B cell (primary cell): ENCODE results near the gene CPA2. TPM values are rescaled to one million over a fixed set of nuclear protein-coding genes. Genes with fewer than 3 reads are reported as not detected.

ENCODE experiments used
- ATAC-seq: fragments of 200-7000 bp; cut with Tn5 transposase; one replicate; pipeline ENCODE4 v1.10.0; 2021; ENCODE audit warnings: low read depth, mild to moderate bottlenecking, moderate number of reproducible peaks, moderate library complexity
- CTCF ChIA-PET: fragments of 350-600 bp; sonication (Branson Sonifier 250); formaldehyde crosslinking; loops from one replicate; lab custom pipeline; 2021; ENCODE audit warnings: antibody characterized with exemption, inconsistent platforms; lab: Charles Lee
- POLR2A ChIA-PET: fragments of 350-600 bp; sonication (Branson Sonifier 250); formaldehyde crosslinking; loops from one replicate; lab custom pipeline; 2021; ENCODE audit warnings: antibody characterized with exemption; lab: Charles Lee
- DNase-seq: peaks from one replicate; pipeline ENCODE4 v3.0.0; 2013
- H2AFZ ChIP-seq: 2 replicates; pipeline ENCODE4 v1.6.1; 2012; ENCODE audit warnings: mild to moderate bottlenecking, low read depth, low read length; ENCODE audit not compliant: insufficient read depth, poor library complexity, severe bottlenecking
- H3K27ac ChIP-seq, 2 donors: 1 replicate in 1 of 2; 2 replicates in 1 of 2; pipeline ENCODE4 v1.5.1; 2012 to 2013; ENCODE audit warnings: low read length in 2 of 2, mild to moderate bottlenecking in 2 of 2, moderate library complexity in 1 of 2
- H3K27me3 ChIP-seq, 4 experiments: fragments of 200-600 bp in 1 of 4; sonication (generic) in 1 of 4; replicated peaks in 1 of 4; 1 replicate in 2 of 4; 2 replicates in 2 of 4; pipeline versions ENCODE4 v1.6.1 to v1.7.0; 2013 to 2016; ENCODE audit warnings: low read length in 3 of 4, mild to moderate bottlenecking in 2 of 4, mixed read lengths in 1 of 4, moderate library complexity in 1 of 4; ENCODE audit not compliant: insufficient read depth in 4 of 4, control insufficient read depth in 3 of 4; ENCODE audit errors: control extremely low read depth in 1 of 4
- H3K36me3 ChIP-seq, 2 experiments: replicated peaks in 1 of 2; 1 replicate in 1 of 2; 2 replicates in 1 of 2; pipeline versions ENCODE4 v1.6.1 to v1.7.1; 2013; ENCODE audit warnings: low read length in 1 of 2; ENCODE audit not compliant: insufficient read depth in 2 of 2, control insufficient read depth in 1 of 2; ENCODE audit errors: control extremely low read depth in 1 of 2, extremely low read depth in 1 of 2
- H3K4me1 ChIP-seq, 2 donors: fragments of 200-600 bp in 1 of 2; sonication (generic) in 1 of 2; 1 replicate in 1 of 2; 2 replicates in 1 of 2; pipeline versions ENCODE4 v1.5.1 to v1.6.1; 2013 to 2017; ENCODE audit warnings: low read length in 2 of 2; ENCODE audit not compliant: control insufficient read depth in 2 of 2, insufficient read depth in 2 of 2
- H3K4me2 ChIP-seq: replicated peaks from 2 replicates; pipeline ENCODE3; 2012; ENCODE audit warnings: mild to moderate bottlenecking, low read depth, low read length; ENCODE audit not compliant: poor library complexity, severe bottlenecking
- H3K4me3 ChIP-seq, 5 experiments: fragments of 200-600 bp in 1 of 5; sonication (generic) in 1 of 5; 1 replicate in 3 of 5; 2 replicates in 2 of 5; pipeline versions ENCODE4 v1.5.1 to v1.7.0; 2011 to 2016; ENCODE audit warnings: low read length in 4 of 5, mild to moderate bottlenecking in 4 of 5, low read depth in 2 of 5, control low read depth in 1 of 5, moderate library complexity in 1 of 5; ENCODE audit not compliant: insufficient read depth in 1 of 5; ENCODE audit errors: control extremely low read depth in 1 of 5, extremely low read depth in 1 of 5
- H3K79me2 ChIP-seq: fragments of 200-600 bp; sonication (generic); one replicate; pipeline ENCODE4 v1.6.0; 2016; ENCODE audit warnings: low read length; ENCODE audit not compliant: control insufficient read depth, insufficient read depth
- H3K9ac ChIP-seq: fragments of 200-600 bp; sonication (generic); 2 replicates; pipeline ENCODE4 v1.6.1; 2017; ENCODE audit warnings: mild to moderate bottlenecking, low read length, moderate library complexity
- H3K9me3 ChIP-seq, 3 donors: one replicate each; pipeline versions ENCODE4 v1.6.1 to v1.7.1; 2013; ENCODE audit warnings: low read length in 2 of 3; ENCODE audit not compliant: control insufficient read depth in 2 of 3, insufficient read depth in 1 of 3; ENCODE audit errors: control extremely low read depth in 1 of 3
- H4K20me1 ChIP-seq: 2 replicates; pipeline ENCODE4 v1.6.0; 2012; ENCODE audit warnings: mild to moderate bottlenecking, low read length; ENCODE audit not compliant: insufficient read depth, control insufficient read depth, poor library complexity, severe bottlenecking
- H3K27ac Mint-ChIP-seq: one replicate; pipeline ENCODE4 v1.8.0; 2021; ENCODE audit warnings: mixed read lengths
- H3K27me3 Mint-ChIP-seq: one replicate; pipeline ENCODE4 v1.8.0; 2021; ENCODE audit warnings: mixed read lengths
- H3K4me1 Mint-ChIP-seq: one replicate; pipeline ENCODE4 v1.8.0; 2021; ENCODE audit warnings: mixed read lengths
- H3K4me3 Mint-ChIP-seq: one replicate; pipeline ENCODE4 v1.8.0; 2021; ENCODE audit warnings: mixed read lengths
- H3K9me3 Mint-ChIP-seq: one replicate; pipeline ENCODE4 v1.8.0; 2022; ENCODE audit warnings: mixed read lengths; ENCODE audit not compliant: insufficient read depth
- EZH2 ChIP-seq: IDR thresholded peaks from 2 replicates; pipeline ENCODE4 v1.6.1; 2012; ENCODE audit warnings: borderline replicate concordance, low read depth, mild to moderate bottlenecking, moderate library complexity, low read length; ENCODE audit not compliant: insufficient read depth, poor library complexity, severe bottlenecking
- WGBS: methylation state at CpG from one replicate; pipeline ENCODE4 v1.1.5; 2013; ENCODE audit warnings: missing lambda C conversion rate; ENCODE audit not compliant: insufficient coverage; 5-methylcytosine and 5-hydroxymethylcytosine counted together
- intact Hi-C: fragments of 100-400 bp; cut with micrococcal nuclease; formaldehyde crosslinking; loops from one replicate; pipeline ENCODE4 v1.10.0; 2022
- polyA plus RNA-seq: library from polyadenylated mRNA; depleted of rRNA; stranded (reverse); fragments of >200 nt; gene quantifications from 2 replicates; pipeline ENCODE4 v1.2.3, GENCODE V29; 2012
- total RNA-seq, 2 donors: library from RNA; stranded (reverse); fragments of 120-200 nt in 1 of 2; gene quantifications; 1 replicate in 1 of 2; 2 replicates in 1 of 2; pipeline versions ENCODE4 v1.2.3 to v1.2.4, GENCODE V29; 2013 to 2022
- TF ChIP-seq, protein P1 (sequence below): fragments of 200-600 bp; IDR thresholded peaks from one replicate; pipeline ENCODE4 v1.8.0; 2022; ENCODE audit warnings: antibody characterized with exemption, mild to moderate bottlenecking

Gene CPA2
- total and polyA plus RNA-seq, 2 donors (not counting 1 experiment from before 2014, with no cell fraction given), result not detected

DNA sequence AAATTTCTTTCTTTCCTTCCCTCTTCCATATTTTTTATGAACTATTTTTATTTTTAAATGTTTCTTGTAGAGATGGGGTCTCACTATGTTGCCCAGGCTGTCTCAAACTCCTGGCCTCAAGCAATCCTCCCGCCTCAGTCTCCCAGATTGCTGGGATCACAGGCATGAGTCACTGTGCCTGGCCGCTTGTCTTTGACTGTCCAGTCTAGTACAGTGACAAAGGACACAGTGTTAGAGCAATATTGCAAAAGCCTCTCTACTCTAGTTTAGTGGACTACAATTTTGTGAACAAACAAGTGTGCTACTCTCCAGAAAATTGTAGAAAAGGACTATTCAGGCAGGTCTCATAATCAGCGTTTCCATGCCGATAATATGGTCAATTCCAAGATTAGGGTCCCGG, 37.3 kb downstream of the CPA2 start:
- no peak overlapping the region for H3K4me3 ChIP-seq
- no peaks in the 10 kb centered on the region for H3K9me3 ChIP-seq
- no peak for TF ChIP-seq EZH2
- TF ChIP-seq, protein P1, sequence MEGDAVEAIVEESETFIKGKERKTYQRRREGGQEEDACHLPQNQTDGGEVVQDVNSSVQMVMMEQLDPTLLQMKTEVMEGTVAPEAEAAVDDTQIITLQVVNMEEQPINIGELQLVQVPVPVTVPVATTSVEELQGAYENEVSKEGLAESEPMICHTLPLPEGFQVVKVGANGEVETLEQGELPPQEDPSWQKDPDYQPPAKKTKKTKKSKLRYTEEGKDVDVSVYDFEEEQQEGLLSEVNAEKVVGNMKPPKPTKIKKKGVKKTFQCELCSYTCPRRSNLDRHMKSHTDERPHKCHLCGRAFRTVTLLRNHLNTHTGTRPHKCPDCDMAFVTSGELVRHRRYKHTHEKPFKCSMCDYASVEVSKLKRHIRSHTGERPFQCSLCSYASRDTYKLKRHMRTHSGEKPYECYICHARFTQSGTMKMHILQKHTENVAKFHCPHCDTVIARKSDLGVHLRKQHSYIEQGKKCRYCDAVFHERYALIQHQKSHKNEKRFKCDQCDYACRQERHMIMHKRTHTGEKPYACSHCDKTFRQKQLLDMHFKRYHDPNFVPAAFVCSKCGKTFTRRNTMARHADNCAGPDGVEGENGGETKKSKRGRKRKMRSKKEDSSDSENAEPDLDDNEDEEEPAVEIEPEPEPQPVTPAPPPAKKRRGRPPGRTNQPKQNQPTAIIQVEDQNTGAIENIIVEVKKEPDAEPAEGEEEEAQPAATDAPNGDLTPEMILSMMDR, result no peak
- H3K27me3 Mint-ChIP-seq, result peaks cover 20% of the 10 kb centered on the region
- no peak overlapping the region for H3K9ac ChIP-seq
- H3K27me3 ChIP-seq, result peaks cover 0 to 4% (median 0%) of the 10 kb centered on the region in 4 experiments
- H3K4me2 ChIP-seq, result no peak overlapping the region
- ChIA-PET CTCF (no interaction called here), POLR2A (no interaction called here)
- no peaks in the 10 kb centered on the region for H3K79me2 ChIP-seq
- no peak for DNase-seq
- H3K9me3 Mint-ChIP-seq, result no peaks in the 10 kb centered on the region
- no peak overlapping the region for H2AFZ ChIP-seq
- 100% methylated on average over 2 of the region's 5 CpGs for WGBS
- H3K36me3 ChIP-seq, result no peaks in the 10 kb centered on the region
- ATAC-seq, result no peak
- intact Hi-C loops, result no loop called here
- H3K4me1 Mint-ChIP-seq, result no peaks in the 10 kb centered on the region
- H3K27ac Mint-ChIP-seq, result no peak overlapping the region
- H3K4me1 ChIP-seq, result no peaks in the 10 kb centered on the region
- no peak overlapping the region for H3K27ac ChIP-seq
- H3K4me3 Mint-ChIP-seq, result no peak overlapping the region
- H4K20me1 ChIP-seq, result no peaks in the 10 kb centered on the region

DNA sequence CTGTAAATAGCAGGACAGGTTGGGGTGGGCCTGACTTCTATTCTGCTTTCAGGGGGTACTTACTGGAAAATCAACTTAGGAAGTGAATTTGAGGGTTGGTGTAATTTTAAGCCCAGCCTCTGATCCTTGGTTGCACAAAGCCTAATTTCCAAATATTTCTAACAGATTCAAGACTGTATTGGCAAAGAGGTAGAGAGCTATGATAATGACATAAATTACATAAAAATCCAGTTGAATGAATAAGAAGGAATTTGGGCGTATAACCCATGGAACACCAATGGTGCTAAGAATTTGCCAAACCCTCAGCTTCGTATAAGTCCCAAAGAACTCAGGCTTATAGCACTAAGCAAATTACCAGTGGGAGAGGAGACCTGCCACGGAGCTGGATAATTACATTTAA, 38.2 kb downstream of the CPA2 start:
- CTCF ChIA-PET, result no interaction called here
- WGBS, result 85% methylated on average over 2 of the region's 3 CpGs

More for the DNA sequence above, 38.2 kb downstream of the CPA2 start:
- Histone ChIP-seq H3K9ac (no peak overlapping the region), H3K27ac (no peak overlapping the region), H3K9me3 (no peaks in the 10 kb centered on the region), H3K36me3 (no peaks in the 10 kb centered on the region), H3K27me3 (peaks cover 0 to 4% (median 0%) of the 10 kb centered on the region in 4 experiments), H2AFZ (no peak overlapping the region), H4K20me1 (no peaks in the 10 kb centered on the region), H3K79me2 (no peaks in the 10 kb centered on the region), H3K4me3 (no peak overlapping the region), H3K4me2 (no peak overlapping the region), H3K4me1 (no peaks in the 10 kb centered on the region)
- intact Hi-C loops, result no loop called here
- no peaks in the 10 kb centered on the region for H3K4me1 Mint-ChIP-seq
- TF ChIP-seq EZH2, result no peak
- TF ChIP-seq, protein P1, result no peak
- no peak overlapping the region for H3K4me3 Mint-ChIP-seq
- POLR2A ChIA-PET, result no interaction called here
- H3K27me3 Mint-ChIP-seq, result peaks cover 19% of the 10 kb centered on the region
- H3K27ac Mint-ChIP-seq, result no peak overlapping the region
- ATAC-seq, result no peak
- H3K9me3 Mint-ChIP-seq, result no peaks in the 10 kb centered on the region
- no peak for DNase-seq
